ENCODE measurements around the gene GNG12.

GNG12 gene

GRCh38 chr1:67832737-67833601 is at the start of gene GNG12:
TSS of gene GNG12 (minus strand) at chr1:67833467. CDS start at chr1:67707686, 125,781 bp downstream.
- Mint-ChIP-seq H3K27me3 (ENCODE audit: low read depth, poor library complexity) (peaks cover 14% of the 10 kb centered on the region), H3K4me1 (peaks cover 78% of the 10 kb centered on the region), H3K9me3 (no peaks in the 10 kb centered on the region), H3K36me3 (ENCODE audit: low read depth) (peaks cover 8% of the 10 kb centered on the region), H3K4me3 (peak within 1 kb of the TSS; percentile 97), H3K27ac (peak within 1 kb of the TSS; percentile 95)
- no peak for TF ChIP-seq CTCF (IDR thresholded peaks at IDR 0.05)
- peak; percentile 78 for DNase-seq

- Mint-ChIP-seq H3K27me3 (ENCODE audit: low read depth, poor library complexity) (peaks cover 10% of the 10 kb centered on the region), H3K4me3 (no peak overlapping the region), H3K36me3 (ENCODE audit: low read depth) (no peaks in the 10 kb centered on the region), H3K9me3 (no peaks in the 10 kb centered on the region), H3K4me1 (no peaks in the 10 kb centered on the region), H3K27ac (no peak overlapping the region)
- no peak for DNase-seq
- no peak for TF ChIP-seq CTCF (IDR thresholded peaks at IDR 0.05)
These were observed 49.1 kb upstream of the GNG12 start for GRCh38 chr1:67882196-67882958.

GRCh38 chr1:67880056-67880601 is 46.9 kb upstream of the GNG12 start:
- TF ChIP-seq CTCF (IDR thresholded peaks at IDR 0.05): no peak
- Mint-ChIP-seq H3K9me3 (no peaks in the 10 kb centered on the region), H3K27ac (no peak overlapping the region), H3K36me3 (ENCODE audit: low read depth) (no peaks in the 10 kb centered on the region), H3K4me1 (no peaks in the 10 kb centered on the region), H3K27me3 (ENCODE audit: low read depth, poor library complexity) (peaks cover 13% of the 10 kb centered on the region), H3K4me3 (no peak overlapping the region)
- no peak for DNase-seq

GRCh38 chr1:67879485-67879884 is 46.2 kb upstream of the GNG12 start:
- H3K9me3 Mint-ChIP-seq: no peaks in the 10 kb centered on the region
- H3K4me3 Mint-ChIP-seq: no peak overlapping the region
- H3K4me1 Mint-ChIP-seq: no peaks in the 10 kb centered on the region
- peaks cover 13% of the 10 kb centered on the region for H3K27me3 Mint-ChIP-seq (ENCODE audit: low read depth, poor library complexity)
- H3K36me3 Mint-ChIP-seq (ENCODE audit: low read depth): no peaks in the 10 kb centered on the region
- no peak for TF ChIP-seq CTCF (IDR thresholded peaks at IDR 0.05)
- H3K27ac Mint-ChIP-seq: no peak overlapping the region
- no peak for DNase-seq

GRCh38 chr1:67874501-67875111 is 41.3 kb upstream of the GNG12 start:
- Mint-ChIP-seq H3K27me3 (ENCODE audit: low read depth, poor library complexity) (peaks cover 9% of the 10 kb centered on the region), H3K36me3 (ENCODE audit: low read depth) (no peaks in the 10 kb centered on the region), H3K4me1 (no peaks in the 10 kb centered on the region), H3K9me3 (no peaks in the 10 kb centered on the region), H3K4me3 (no peak overlapping the region), H3K27ac (no peak overlapping the region)
- no peak for DNase-seq
- TF ChIP-seq CTCF (IDR thresholded peaks at IDR 0.05): no peak

All from nephron progenitor cell (in vitro differentiated cells).